Kidney (tissue), 14 donors: ENCODE results near the gene KRTAP1-4. TPM values are rescaled to one million over a fixed set of nuclear protein-coding genes. Genes with fewer than 3 reads are reported as not detected.

Experiments
- DNase-seq, 5 donors: peaks; one replicate each; pipeline ENCODE4 v3.0.0-alpha.2; 2013 to 2020
- FAIRE-seq: peaks from 2 replicates; lab custom pipeline; 2012; peaks lifted over from hg19 to GRCh38; lab: Jason Lieb, UNC
- H3K27ac ChIP-seq, 2 donors: one replicate each; pipeline ENCODE4 v1.7.0; 2013; ENCODE audit warnings: low read depth in 2 of 2, low read length in 2 of 2, inconsistent platforms in 1 of 2
- H3K27me3 ChIP-seq: one replicate; pipeline ENCODE4 v1.7.1; 2013; ENCODE audit warnings: low read length, inconsistent platforms; ENCODE audit not compliant: control insufficient read depth, insufficient read depth
- H3K36me3 ChIP-seq, 3 donors: one replicate each; pipeline versions ENCODE4 v1.7.0 to v1.7.1; 2013; ENCODE audit warnings: low read length in 3 of 3, control low read depth in 1 of 3, inconsistent platforms in 1 of 3; ENCODE audit not compliant: insufficient read depth in 3 of 3, control insufficient read depth in 2 of 3
- H3K4me1 ChIP-seq, 3 donors: one replicate each; pipeline versions ENCODE4 v1.7.0 to v1.7.1; 2013; ENCODE audit warnings: low read length in 3 of 3, inconsistent platforms in 1 of 3, low read depth in 1 of 3; ENCODE audit not compliant: control insufficient read depth in 2 of 3, insufficient read depth in 2 of 3
- H3K4me3 ChIP-seq, 3 donors: one replicate each; pipeline versions ENCODE4 v1.7.0 to v1.8.1; 2013; ENCODE audit warnings: low read length in 3 of 3, control low read depth in 1 of 3, inconsistent platforms in 1 of 3
- H3K9ac ChIP-seq, 3 donors: one replicate each; pipeline versions ENCODE4 v1.7.0 to v1.7.1; 2013; ENCODE audit warnings: low read length in 3 of 3, control low read depth in 1 of 3, inconsistent platforms in 1 of 3
- H3K9me3 ChIP-seq, 3 donors: one replicate each; pipeline versions ENCODE4 v1.7.0 to v1.7.1; 2013; ENCODE audit warnings: low read length in 3 of 3, control low read depth in 1 of 3, inconsistent platforms in 1 of 3; ENCODE audit not compliant: control insufficient read depth in 2 of 3, insufficient read depth in 1 of 3
- intact Hi-C: fragments of 100-400 bp; cut with DNase I; formaldehyde crosslinking; loops from one replicate; pipeline ENCODE4 v1.11.1; 2022
- polyA plus RNA-seq: library from polyadenylated mRNA; stranded (reverse); fragments of 350-450 nt; fragmentation: Illumina TruSeq; extraction: RNeasy Lipid Tissue Mini Kit (QIAGEN cat#74804); gene quantifications from one replicate; pipeline ENCODE4 v1.2.3, GENCODE V29; 2014; ENCODE audit warnings: low read depth, low replicate concordance; ENCODE audit not compliant: insufficient read depth
- total RNA-seq: library from RNA; stranded (reverse); fragmentation: NEBNext Ultra II Directional; extraction: Animal tissue kit (Norgen Biotek cat#: 25700); gene quantifications from one replicate; pipeline ENCODE4 v1.2.1, GENCODE V29; 2021
- TF ChIP-seq, protein P1 (sequence below): IDR thresholded peaks from 3 replicates; pipeline ENCODE4 v1.5.1; 2012; ENCODE audit warnings: mild to moderate bottlenecking, moderate library complexity, borderline replicate concordance; ENCODE audit not compliant: insufficient read depth; ENCODE audit errors: extremely low read depth
- donor health status: control.
- donor health status: control.
- donor health status: control.
- donor health status: control.
- donor health status: control.
- donor health status: DM: yes; HTN: yes; CAD: no.
- donor health status: Normal renal cell carcinoma (clear cell type).

The KRTAP1-4 gene
- total and polyA plus RNA-seq, 2 donors from 2014 or later = not detected

DNA sequence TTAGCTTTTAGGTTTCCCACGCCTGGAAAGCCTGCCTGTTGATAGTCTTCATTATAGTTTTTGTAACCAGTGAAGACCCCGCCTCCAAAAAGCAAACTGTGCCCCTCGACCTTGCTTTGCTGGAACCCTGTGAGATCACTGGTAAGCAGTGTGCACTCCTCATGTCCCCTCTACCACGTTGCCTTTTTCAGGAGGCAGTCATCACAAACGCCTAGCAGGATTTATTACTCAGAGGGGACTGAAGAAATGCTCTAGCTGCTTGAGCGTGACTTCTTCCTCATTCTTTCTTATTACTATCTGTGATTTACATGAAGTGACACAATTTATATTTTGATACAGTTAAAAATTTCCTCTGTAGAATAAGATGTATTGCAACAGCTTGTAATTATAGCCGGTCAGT, 14.5 kb downstream of the KRTAP1-4 start:
- TF ChIP-seq, protein P1, sequence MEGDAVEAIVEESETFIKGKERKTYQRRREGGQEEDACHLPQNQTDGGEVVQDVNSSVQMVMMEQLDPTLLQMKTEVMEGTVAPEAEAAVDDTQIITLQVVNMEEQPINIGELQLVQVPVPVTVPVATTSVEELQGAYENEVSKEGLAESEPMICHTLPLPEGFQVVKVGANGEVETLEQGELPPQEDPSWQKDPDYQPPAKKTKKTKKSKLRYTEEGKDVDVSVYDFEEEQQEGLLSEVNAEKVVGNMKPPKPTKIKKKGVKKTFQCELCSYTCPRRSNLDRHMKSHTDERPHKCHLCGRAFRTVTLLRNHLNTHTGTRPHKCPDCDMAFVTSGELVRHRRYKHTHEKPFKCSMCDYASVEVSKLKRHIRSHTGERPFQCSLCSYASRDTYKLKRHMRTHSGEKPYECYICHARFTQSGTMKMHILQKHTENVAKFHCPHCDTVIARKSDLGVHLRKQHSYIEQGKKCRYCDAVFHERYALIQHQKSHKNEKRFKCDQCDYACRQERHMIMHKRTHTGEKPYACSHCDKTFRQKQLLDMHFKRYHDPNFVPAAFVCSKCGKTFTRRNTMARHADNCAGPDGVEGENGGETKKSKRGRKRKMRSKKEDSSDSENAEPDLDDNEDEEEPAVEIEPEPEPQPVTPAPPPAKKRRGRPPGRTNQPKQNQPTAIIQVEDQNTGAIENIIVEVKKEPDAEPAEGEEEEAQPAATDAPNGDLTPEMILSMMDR = no peak
- Histone ChIP-seq H3K36me3 (no peaks in the 10 kb centered on the region), H3K4me3 (no peak overlapping the region), H3K27ac (no peak overlapping the region), H3K9me3 (no peaks in the 10 kb centered on the region), H3K4me1 (no peaks in the 10 kb centered on the region), H3K27me3 (no peaks in the 10 kb centered on the region), H3K9ac (no peak overlapping the region)
- DNase-seq (peak in 1 of 5 donors; percentile 15), FAIRE-seq (no peak)
- intact Hi-C loops = no loop called here

DNA sequence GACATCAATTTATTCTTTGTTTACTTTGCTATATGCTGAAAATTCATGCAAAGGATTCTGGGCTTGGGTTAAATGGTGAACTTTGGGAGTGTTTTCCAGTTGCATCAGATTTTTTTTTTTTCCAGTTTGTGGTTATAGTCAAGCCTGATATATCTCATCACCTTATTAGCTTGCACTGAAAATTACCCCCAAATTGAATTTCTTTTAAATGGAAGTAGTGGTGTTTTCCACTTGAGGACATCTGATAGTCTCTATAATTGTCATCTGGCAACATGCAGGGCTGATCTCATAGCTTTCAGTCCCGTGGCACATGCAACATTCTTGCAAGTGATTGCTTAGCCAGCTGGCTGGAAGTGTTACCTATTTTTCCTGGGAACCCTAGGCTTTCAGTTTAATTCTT, 16.4 kb downstream of the KRTAP1-4 start:
- TF ChIP-seq, protein P1 = no peak
- FAIRE-seq = no peak

DNA sequence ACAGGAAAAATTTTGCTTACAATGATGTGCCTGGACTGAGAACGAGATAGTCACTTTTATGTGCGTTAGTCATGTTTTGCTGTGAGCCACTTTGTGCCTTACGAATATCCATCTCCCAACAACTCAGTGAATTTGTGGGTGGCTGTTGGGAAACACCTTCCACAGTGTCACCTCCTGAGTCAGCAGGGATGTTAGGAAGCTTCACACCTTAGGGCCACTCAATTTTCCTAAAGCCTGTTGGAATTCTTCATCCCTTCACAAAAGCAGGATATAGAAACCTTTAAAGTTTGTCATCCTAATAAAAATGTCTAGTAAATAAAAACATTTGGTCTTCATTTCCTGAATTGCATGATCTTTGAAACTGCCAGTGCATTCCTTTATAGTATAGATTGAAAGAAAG, 16.8 kb downstream of the KRTAP1-4 start:
- H3K4me1 ChIP-seq = no peaks in the 10 kb centered on the region
- TF ChIP-seq, protein P1 = no peak
- no peak overlapping the region for H3K9ac ChIP-seq
- DNase-seq = no peak
- H3K36me3 ChIP-seq = no peaks in the 10 kb centered on the region
- H3K9me3 ChIP-seq = no peaks in the 10 kb centered on the region
- no peak overlapping the region for H3K27ac ChIP-seq
- H3K4me3 ChIP-seq = no peak overlapping the region
- intact Hi-C loops = no loop called here
- no peaks in the 10 kb centered on the region for H3K27me3 ChIP-seq
- FAIRE-seq = no peak

More for the DNA sequence above, 16.4 kb downstream of the KRTAP1-4 start:
- H3K4me3 ChIP-seq = no peak overlapping the region
- intact Hi-C loops = no loop called here
- no peak overlapping the region for H3K9ac ChIP-seq
- H3K27ac ChIP-seq = no peak overlapping the region
- no peaks in the 10 kb centered on the region for H3K9me3 ChIP-seq
- no peaks in the 10 kb centered on the region for H3K4me1 ChIP-seq
- DNase-seq = no peak
- H3K27me3 ChIP-seq = no peaks in the 10 kb centered on the region
- H3K36me3 ChIP-seq = no peaks in the 10 kb centered on the region

DNA sequence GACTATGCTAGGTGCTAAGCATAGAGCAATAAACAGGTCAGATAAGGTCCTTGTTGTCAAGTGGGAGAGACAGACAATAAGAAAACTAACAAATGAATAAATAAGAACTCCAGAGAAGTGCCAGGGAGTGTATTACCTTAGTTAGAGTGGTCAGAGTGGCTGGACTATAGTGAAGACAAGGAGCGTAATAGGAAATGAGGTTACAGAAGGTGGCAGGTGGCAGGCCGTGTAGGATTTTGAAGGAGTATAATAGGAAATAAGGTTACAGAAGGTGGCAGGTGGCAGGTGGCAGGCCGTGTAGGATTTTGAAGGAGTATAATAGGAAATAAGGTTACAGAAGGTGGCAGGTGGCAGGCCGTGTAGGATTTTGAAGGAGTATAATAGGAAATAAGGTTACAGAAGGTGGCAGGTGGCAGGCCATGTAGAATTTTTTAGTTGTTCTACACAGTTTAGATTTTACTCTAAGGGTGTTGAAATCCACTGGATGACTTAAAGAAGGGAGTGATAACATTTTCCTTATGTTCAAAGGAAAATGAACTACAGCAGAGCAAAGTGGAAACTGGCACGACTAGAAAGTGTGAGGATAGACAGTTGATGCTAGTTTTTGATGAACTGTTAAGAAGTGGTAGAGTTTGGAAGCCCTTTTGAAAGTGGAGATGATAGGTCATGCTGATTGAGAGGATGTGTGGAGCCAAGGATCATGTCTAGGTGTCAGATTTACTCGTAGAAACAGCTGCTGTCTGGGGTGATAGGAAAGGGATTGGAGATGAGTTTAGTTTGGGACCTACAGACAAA, 17.5 kb downstream of the KRTAP1-4 start:
- H3K9me3 ChIP-seq = no peaks in the 10 kb centered on the region
- intact Hi-C loops = no loop called here
- no peak overlapping the region for H3K27ac ChIP-seq
- H3K27me3 ChIP-seq = no peaks in the 10 kb centered on the region
- H3K9ac ChIP-seq = no peak overlapping the region
- DNase-seq = no peak
- H3K36me3 ChIP-seq = no peaks in the 10 kb centered on the region
- H3K4me3 ChIP-seq = no peak overlapping the region
- H3K4me1 ChIP-seq = no peaks in the 10 kb centered on the region
- FAIRE-seq = no peak
- TF ChIP-seq, protein P1 = no peak
